HCT116 (cell line): ENCODE data around the gene FAM24B.
"Not testable (repeated sequence)": the region's sequence is repeated elsewhere in the genome, so short reads cannot be mapped to it uniquely, and the experiment has no call there.

Source experiments
- CTCF ChIP-seq, 3 experiments: fragments of 200-600 bp in 1 of 3; sonication (generic) in 1 of 3; IDR thresholded peaks in 2 of 3; conservative IDR thresholded peaks in 1 of 3; 2 replicates each; pipeline ENCODE4 v1.5.1; 2012 to 2017; ENCODE audit warnings: low read depth in 2 of 3, low read length in 2 of 3, antibody characterized with exemption in 1 of 3, borderline replicate concordance in 1 of 3, control low read depth in 1 of 3, mild to moderate bottlenecking in 1 of 3, mixed read lengths in 1 of 3, mixed run types in 1 of 3, moderate library complexity in 1 of 3; ENCODE audit not compliant: insufficient read depth in 1 of 3
- MAX ChIP-seq: IDR thresholded peaks from 2 replicates; pipeline ENCODE4 v1.6.1; 2012
- POLR2A ChIP-seq: IDR thresholded peaks from 2 replicates; pipeline ENCODE4 v1.7.0; 2011; ENCODE audit warnings: borderline replicate concordance; ENCODE audit not compliant: insufficient read depth, insufficient read length; ENCODE audit errors: extremely low read depth
- POLR2AphosphoS5 ChIP-seq: IDR thresholded peaks from 2 replicates; pipeline ENCODE4 v1.6.1; 2011; ENCODE audit warnings: mild to moderate bottlenecking, low read depth, low read length, moderate library complexity
- RAD21 ChIP-seq: IDR thresholded peaks from 2 replicates; pipeline ENCODE4 v1.6.1; 2012; ENCODE audit warnings: low read depth, mild to moderate bottlenecking
- REST ChIP-seq: IDR thresholded peaks from 2 replicates; pipeline ENCODE4 v1.6.1; 2012; ENCODE audit warnings: low read depth
- SRF ChIP-seq: IDR thresholded peaks from 2 replicates; pipeline ENCODE4 v1.6.1; 2012; ENCODE audit warnings: low read depth

- not testable (repeated sequence) for TF ChIP-seq POLR2AphosphoS5; CTCF (IDR thresholded peaks at IDR 0.05 in 2 of 3, conservative IDR thresholded peaks at IDR 0.05 in 1 of 3; ENCODE audit: borderline replicate concordance in 1 of 3, insufficient read depth in 1 of 3, low read depth in 2 of 3, low read length in 2 of 3); SRF; REST; POLR2A; RAD21; MAX
Observed at GRCh38 chr10:122866757-122867482, 12.5 kb downstream of the FAM24B start.
